ENCODE results near the gene HTRA3. TPM values are rescaled to one million over a fixed set of nuclear protein-coding genes. Genes with fewer than 3 reads are reported as not detected.

The HTRA3 gene
- polyA plus RNA-seq, 3 donors, result 8.4 to 15.4 (median 9.6) TPM

DNA sequence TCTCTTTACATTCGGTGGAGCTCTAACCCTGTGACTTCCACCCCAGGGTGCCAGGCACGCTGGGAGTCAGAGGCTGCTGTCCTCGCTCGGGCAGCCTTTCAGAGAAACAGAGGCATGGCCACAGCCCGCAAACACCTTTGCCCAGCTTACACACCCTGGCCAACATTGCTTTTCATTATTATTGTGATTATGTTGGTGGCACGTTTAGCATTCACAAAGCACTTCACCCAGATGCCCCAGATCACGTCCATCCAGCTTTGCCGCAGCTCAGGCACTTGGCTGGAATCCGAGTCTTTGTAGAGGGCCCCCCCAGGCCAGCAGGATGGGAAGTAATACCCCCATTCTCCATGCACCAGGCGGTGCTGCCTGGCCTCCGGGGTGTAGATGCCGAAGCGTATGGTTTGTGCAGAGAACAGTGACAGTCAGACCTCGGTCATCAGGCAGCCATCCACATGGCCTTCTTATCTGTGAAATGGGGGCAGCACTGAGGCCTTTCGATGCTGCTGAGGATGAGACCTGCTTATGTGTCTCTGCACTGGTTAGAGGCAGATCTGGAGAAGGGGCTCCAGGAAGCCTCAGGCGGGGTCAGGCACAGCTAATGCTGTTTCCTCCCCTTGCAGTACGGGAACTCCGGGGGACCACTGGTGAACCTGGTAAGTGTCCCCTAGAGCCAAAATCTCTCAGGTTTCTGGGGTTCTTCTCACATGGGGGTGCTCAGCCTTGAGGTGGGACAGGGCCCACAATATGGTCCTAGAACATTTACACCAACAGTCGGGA, 22.3 kb downstream of the HTRA3 start:
- no peak for DNase-seq

DNA sequence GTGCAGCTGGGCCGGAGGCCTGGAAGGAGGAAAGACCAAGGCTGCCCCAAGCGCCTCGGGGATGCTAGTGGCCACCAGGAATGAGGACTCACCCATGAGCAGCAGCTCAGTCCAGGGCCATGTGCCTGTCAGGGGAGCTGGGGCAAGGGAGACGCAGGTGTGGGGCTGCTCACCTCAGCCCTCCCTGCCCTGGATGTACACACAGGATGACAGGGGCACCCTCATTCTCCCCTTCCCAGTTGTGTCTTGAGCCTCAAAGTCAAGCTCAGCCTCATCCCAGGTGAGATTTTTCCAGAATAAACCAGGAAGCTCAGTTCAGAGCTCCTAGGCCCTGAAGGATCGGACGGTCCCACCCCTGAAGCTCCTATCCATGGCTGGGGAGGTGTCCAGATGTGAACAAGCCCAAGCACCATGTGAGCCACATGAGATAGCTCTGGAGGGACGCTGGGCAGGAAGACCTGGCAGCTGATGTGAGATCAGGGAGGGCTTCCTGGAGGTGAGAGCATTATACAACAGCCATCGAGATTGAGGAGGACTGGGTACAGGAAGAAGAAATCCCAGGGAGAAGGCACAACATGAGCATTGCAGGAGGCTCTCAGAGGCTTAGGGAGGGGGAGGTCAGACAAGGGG, 23.0 kb downstream of the HTRA3 start:
- no peak for DNase-seq

DNA sequence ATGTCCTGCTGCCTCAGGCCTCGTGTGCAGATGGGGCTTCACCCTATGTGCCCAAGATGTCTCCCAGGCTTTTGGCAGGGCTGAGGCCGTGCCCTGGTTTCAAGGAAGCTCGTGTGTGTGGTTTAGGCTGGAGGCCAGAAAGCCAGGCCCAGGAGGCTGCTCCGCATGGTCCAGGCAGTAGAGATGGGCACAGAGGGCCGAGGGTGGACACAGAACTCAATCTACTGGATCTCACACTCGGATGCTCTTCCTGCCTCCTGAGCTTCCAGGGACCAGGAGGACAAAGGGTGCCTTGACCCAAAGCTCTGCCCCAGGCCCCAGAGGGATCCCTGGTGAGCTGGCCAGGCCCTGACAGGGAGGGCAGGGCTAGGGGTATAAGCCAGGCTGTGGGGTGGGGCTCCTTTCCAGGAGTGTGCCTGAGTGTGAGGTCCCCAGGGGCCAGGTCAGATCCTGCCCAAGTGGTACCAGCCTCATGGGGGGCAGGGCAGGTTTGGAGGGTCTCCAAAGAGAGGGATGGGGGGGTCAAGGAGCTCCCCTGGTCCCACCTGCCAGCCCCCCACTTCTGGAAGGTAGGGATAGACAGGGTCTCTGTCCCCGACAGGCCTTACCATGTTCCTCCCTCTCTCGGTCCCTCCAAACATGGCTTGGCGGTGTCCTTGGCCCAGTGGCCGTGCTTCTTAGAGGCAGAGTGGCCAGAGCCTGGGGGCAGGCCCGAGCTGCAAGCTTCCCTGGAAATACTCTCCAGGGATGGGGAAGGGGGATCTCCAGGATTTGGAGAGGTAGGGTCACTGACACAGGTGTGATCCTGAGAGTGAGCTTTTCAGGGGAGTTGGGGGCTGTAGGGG, 23.8 kb downstream of the HTRA3 start:
- no peak for DNase-seq

DNA sequence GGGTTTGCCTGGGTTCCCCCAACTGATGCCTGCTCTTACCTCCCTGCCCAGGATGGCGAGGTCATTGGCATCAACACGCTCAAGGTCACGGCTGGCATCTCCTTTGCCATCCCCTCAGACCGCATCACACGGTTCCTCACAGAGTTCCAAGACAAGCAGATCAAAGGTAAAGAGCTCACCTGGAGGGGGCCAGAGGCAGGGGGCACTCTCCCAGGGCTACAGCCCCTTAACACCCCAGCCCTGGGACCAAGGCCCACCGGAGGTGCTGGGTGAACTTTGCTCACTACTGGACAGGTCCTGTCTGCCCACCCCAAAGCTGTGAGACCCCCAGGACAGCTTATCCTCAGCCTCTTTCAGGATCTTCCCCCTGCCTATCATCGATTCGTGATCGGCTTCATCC, 24.5 kb downstream of the HTRA3 start:
- DNase-seq, result no peak

DNA sequence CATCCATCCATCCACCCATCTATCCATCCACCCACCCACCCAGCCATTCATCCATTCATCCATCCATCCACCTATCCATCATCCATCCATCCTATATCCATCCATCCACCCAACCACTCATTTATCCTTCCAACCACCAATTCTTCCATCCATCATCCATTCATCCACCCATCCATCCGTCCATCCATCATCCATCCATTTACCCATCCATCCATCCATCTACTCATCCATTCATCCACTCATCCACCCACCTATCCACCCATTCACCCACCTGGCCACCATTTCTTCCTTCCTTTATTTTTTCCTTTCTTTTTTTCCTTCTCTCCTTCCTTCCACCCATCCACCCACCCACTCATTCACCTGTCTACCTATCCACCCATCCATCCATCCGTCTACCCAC, 25.2 kb downstream of the HTRA3 start:
- no peak for DNase-seq

GRCh38 chr4:8295471-8295870, 25.9 kb downstream of the HTRA3 start:
- no peak for DNase-seq

- no peak for DNase-seq
These were observed 26.9 kb downstream of the HTRA3 start for GRCh38 chr4:8296491-8296890.

DNA sequence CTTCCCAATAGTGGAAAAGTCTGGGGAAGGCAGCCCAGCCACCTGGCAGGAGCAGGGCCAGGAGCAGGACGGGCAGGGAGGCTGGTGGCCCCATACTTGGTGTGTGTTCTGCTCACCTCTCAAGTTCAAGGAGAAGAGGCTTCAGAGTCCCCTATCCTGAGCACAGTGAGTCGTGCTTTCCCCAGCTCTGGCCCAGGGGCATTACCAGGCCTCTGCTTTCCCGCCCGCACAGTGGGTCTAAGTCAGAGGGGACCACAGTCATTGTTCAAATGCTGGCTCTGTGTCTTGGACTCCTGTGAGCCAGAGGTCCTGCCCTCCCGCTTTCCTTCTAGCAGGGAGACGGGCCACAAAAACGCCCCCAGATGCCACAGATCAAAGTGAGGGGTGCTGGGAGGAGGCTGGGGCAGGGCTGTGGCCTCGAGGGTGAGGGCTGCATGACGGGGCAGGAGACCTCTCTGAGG, 27.6 kb downstream of the HTRA3 start:
- DNase-seq, result no peak

- no peak for DNase-seq
These were observed 28.3 kb downstream of the HTRA3 start for GRCh38 chr4:8297691-8298485.

GRCh38 chr4:8300832-8301231, 31.3 kb downstream of the HTRA3 start:
- DNase-seq, result no peak

DNA sequence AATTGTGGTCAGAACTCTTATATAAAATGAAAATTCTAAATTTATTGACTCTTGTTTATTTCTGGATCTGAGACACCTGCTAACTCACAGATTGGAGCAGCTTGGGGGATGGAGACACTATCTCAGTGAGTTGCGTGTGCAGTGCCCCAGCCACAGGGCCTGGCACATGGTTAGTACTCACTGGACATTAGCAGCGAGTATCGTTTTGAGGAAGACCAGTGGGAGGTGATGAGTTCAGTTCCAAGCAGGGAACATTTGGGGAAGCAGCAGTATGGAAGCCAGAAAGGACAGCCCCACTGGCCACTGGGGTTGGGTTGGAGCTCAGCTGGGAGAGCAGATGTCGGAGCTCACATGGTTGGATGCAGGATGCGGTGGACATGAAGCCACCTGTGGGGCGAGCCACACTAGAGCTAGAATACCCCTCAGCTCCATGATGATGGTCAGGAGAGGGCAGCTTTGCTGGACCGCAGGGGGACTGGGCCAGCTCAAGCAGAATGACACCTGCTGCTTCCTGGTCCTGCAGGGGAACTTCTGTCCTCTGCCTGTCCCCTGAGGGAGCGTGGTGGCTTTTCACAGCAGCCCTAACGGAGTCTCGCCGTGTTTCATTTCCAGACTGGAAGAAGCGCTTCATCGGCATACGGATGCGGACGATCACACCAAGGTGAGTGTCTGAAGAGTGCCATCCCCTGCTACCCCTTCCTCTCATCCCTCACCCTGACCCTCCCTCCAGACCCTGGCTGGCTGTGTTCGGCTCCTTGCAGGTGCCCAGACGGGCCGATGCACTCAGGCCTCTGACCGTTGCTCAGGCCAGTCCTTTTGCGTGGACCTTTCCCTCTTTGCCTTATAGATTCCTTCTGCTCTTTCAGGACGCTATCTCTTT, 32.5 kb downstream of the HTRA3 start:
- no peak for DNase-seq

DNA sequence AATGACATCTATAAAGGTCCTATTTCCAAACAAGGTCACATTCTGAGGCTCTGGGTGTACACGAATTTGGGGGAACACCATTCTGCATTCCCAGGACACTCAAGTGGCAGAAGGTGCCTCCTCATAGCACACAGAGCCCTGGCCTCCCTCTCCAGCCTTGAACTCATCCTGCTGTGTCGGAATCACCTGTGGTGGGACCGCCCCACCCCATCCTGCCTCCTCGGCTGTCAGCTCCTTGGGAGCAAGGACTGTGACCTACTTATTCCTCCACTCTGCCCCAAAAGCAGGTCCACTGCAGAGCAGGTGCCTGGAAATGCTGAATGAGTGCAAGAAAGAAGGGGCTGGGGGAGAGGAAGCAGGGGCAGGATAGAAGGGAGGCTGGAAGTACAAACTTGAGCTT, 33.5 kb downstream of the HTRA3 start:
- DNase-seq, result no peak

- no peak for DNase-seq
These were observed 34.1 kb downstream of the HTRA3 start for GRCh38 chr4:8303485-8304281.

DNA sequence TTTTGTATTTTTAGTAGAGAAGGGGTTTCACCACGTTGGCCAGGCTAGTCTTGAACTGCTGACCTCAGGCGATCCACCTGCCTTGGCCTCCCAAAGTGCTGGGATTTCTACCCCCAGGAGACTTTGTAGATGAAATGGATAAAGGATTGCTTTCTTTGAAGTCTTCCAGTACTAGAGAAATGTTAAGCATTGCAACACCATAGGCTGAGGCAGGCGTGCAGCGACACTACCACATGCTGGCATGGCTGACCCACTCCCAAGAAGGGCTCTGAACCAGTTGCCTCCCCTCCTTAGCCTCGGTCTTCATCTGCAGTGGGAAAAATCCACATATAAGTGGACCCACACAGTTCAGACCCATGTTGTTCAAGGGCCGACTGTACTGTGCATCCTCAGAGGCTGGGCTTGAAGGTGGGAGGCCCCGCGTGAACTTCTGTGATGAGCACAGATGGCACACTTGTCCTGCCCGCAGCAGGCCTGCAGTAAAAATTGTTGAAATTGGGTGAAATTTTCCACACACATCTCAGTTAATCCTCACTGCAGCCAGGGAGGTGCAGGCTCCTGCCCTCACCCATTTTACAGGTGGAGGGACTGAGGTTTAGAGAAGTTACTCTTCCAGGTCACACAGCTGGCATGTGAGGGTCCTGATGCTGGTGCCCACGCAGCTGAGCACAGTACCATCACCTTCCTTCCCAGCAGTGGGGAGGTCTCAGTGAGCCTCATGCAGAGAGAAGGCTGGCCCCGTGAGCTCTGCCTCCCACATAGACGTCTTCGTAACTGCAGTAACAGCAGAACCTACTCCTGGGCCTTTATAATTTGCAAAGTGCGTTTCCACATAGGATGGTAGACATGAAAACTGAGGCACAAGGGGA, 35.5 kb downstream of the HTRA3 start:
- DNase-seq, result no peak

DNA sequence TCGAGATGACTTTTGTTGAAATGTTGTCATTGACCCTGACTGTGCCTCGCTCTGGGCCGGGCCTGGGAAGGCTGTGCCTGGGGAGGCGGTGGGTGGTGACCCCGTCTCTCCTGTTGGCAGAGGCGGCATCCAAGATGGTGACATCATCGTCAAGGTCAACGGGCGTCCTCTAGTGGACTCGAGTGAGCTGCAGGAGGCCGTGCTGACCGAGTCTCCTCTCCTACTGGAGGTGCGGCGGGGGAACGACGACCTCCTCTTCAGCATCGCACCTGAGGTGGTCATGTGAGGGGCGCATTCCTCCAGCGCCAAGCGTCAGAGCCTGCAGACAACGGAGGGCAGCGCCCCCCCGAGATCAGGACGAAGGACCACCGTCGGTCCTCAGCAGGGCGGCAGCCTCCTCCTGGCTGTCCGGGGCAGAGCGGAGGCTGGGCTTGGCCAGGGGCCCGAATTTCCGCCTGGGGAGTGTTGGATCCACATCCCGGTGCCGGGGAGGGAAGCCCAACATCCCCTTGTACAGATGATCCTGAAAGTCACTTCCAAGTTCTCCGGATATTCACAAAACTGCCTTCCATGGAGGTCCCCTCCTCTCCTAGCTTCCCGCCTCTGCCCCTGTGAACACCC, 36.4 kb downstream of the HTRA3 start:
- no peak for DNase-seq

DNA sequence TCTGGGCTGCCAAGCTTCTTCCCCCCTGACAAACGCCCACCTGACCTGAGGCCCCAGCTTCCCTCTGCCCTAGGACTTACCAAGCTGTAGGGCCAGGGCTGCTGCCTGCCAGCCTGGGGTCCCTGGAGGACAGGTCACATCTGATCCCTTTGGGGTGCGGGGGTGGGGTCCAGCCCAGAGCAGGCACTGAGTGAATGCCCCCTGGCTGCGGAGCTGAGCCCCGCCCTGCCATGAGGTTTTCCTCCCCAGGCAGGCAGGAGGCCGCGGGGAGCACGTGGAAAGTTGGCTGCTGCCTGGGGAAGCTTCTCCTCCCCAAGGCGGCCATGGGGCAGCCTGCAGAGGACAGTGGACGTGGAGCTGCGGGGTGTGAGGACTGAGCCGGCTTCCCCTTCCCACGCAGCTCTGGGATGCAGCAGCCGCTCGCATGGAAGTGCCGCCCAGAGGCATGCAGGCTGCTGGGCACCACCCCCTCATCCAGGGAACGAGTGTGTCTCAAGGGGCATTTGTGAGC, 37.0 kb downstream of the HTRA3 start:
- no peak for DNase-seq

GRCh38 chr4:8307121-8307520, 37.6 kb downstream of the HTRA3 start:
- no peak for DNase-seq

- no peak for DNase-seq
These were observed 38.2 kb downstream of the HTRA3 start for GRCh38 chr4:8307714-8308113.

All from renal pelvis (tissue), 4 donors.